GM10847 (cell line): ENCODE data around the gene MGP.

ENCODE experiments used
- POLR2A ChIP-seq: IDR thresholded peaks from 2 replicates; pipeline ENCODE4 v1.6.1; 2011; ENCODE audit not compliant: insufficient read length; ENCODE audit errors: extremely low read depth

Gene MGP

GRCh38 chr12:14885718-14886221 is at the start of gene MGP:
Gene MGP, minus strand, starts transcription at chr12:14885854. Its CDS starts 63 bp downstream, at chr12:14885791.
- no peak for TF ChIP-seq POLR2A

GRCh38 chr12:14935031-14935430 is 49.4 kb upstream of the MGP start:
- TF ChIP-seq POLR2A = no peak

GRCh38 chr12:14934511-14934910 is 48.9 kb upstream of the MGP start:
- TF ChIP-seq POLR2A = no peak

GRCh38 chr12:14931791-14932560 is 46.3 kb upstream of the MGP start:
- no peak for TF ChIP-seq POLR2A

- TF ChIP-seq POLR2A = no peak
Observed at GRCh38 chr12:14931359-14931758, 45.7 kb upstream of the MGP start.

- TF ChIP-seq POLR2A = no peak
Observed at GRCh38 chr12:14930299-14930698, 44.6 kb upstream of the MGP start.

- TF ChIP-seq POLR2A = no peak
Observed at GRCh38 chr12:14928931-14929330, 43.3 kb upstream of the MGP start.

- TF ChIP-seq POLR2A = no peak
Observed at GRCh38 chr12:14927267-14927666, 41.6 kb upstream of the MGP start.

- no peak for TF ChIP-seq POLR2A
Observed at GRCh38 chr12:14924541-14924940, 38.9 kb upstream of the MGP start.

GRCh38 chr12:14923944-14924343 is 38.3 kb upstream of the MGP start:
- no peak for TF ChIP-seq POLR2A

GRCh38 chr12:14921218-14921617 is 35.6 kb upstream of the MGP start:
- no peak for TF ChIP-seq POLR2A

GRCh38 chr12:14920475-14921126 is 34.9 kb upstream of the MGP start:
- TF ChIP-seq POLR2A = no peak

GRCh38 chr12:14919455-14919854 is 33.8 kb upstream of the MGP start:
- no peak for TF ChIP-seq POLR2A

GRCh38 chr12:14915736-14916135 is 30.1 kb upstream of the MGP start:
- no peak for TF ChIP-seq POLR2A

- TF ChIP-seq POLR2A = no peak
Observed at GRCh38 chr12:14913381-14913781, 27.7 kb upstream of the MGP start.

- no peak for TF ChIP-seq POLR2A
Observed at GRCh38 chr12:14911131-14911530, 25.5 kb upstream of the MGP start.
